HCT116 (cell line): ENCODE results near the gene RAP1GAP2. TPM values are rescaled to one million over a fixed set of nuclear protein-coding genes. Genes with fewer than 3 reads are reported as not detected.

Source experiments
- ATAC-seq: fragments of 200-7000 bp; cut with Tn5 transposase; 2 replicates; pipeline ENCODE4 v1.9.1; 2020; ENCODE audit warnings: mild to moderate bottlenecking, moderate library complexity
- BruUV-seq: library from RNA; stranded (reverse); fragments of 400-500 nt; replicated peaks from 2 replicates; lab custom pipeline; 2021; lab: Mats Ljungman, UMichigan
- CTCF ChIA-PET: fragments of 300-600 bp; sonication (Branson Sonifier 250); formaldehyde crosslinking; loops from one replicate; lab custom pipeline; 2021; ENCODE audit warnings: antibody characterized with exemption; lab: Charles Lee
- POLR2A ChIA-PET: fragments of 300-600, 350-600 bp; sonication (Branson Sonifier 250); formaldehyde crosslinking; loops from one replicate; lab custom pipeline; 2021; ENCODE audit warnings: antibody characterized with exemption; lab: Charles Lee
- RAD21 ChIA-PET, 2 experiments: fragments of 300-600 bp; sonication (Branson Sonifier 250); formaldehyde crosslinking; loops; one replicate each; lab custom pipeline; 2023; ENCODE audit warnings: low total read pairs in 2 of 2; ENCODE audit not compliant: uncharacterized antibody in 2 of 2, unreplicated experiment in 2 of 2, low non-redundant PET in 1 of 2; lab: Charles Lee
- DNase-seq: peaks from one replicate; pipeline ENCODE4 v3.0.0-alpha.2; 2010; ENCODE audit warnings: low read depth, low spot score
- H2AFZ ChIP-seq: fragments of 200-600 bp; shearing (Covaris generic), sonication (generic); 2 replicates; pipeline ENCODE4 v1.6.1; 2017; ENCODE audit warnings: low read depth, mixed run types, mixed read lengths, antibody characterized with exemption, low read length; ENCODE audit not compliant: poor library complexity, severe bottlenecking
- H3K27ac ChIP-seq: 2 replicates; pipeline ENCODE4 v1.5.1; 2012; ENCODE audit warnings: low read depth, low read length
- H3K27me3 ChIP-seq: fragments of 200-600 bp; sonication (generic); 2 replicates; pipeline ENCODE4 v1.6.1; 2016; ENCODE audit warnings: mixed run types, low read length, mixed read lengths; ENCODE audit not compliant: insufficient read depth
- H3K36me3 ChIP-seq, 2 experiments: fragments of 200-500 bp in 1 of 2; fragments of 200-600 bp in 1 of 2; sonication (Bioruptor generic) in 1 of 2; sonication (generic) in 1 of 2; 2 replicates each; pipeline versions ENCODE4 v1.5.1 to v1.6.1; 2014 to 2016; ENCODE audit warnings: low read length in 2 of 2, inconsistent platforms in 1 of 2, mixed read lengths in 1 of 2, mixed run types in 1 of 2; ENCODE audit not compliant: insufficient read depth in 2 of 2, control insufficient read depth in 1 of 2
- H3K4me1 ChIP-seq, 2 experiments: fragments of 200-600 bp in 1 of 2; sonication (generic) in 1 of 2; 2 replicates each; pipeline versions ENCODE4 v1.5.1 to v1.6.1; 2012 to 2017; ENCODE audit warnings: low read length in 2 of 2, inconsistent platforms in 1 of 2, mild to moderate bottlenecking in 1 of 2, mixed read lengths in 1 of 2, mixed run types in 1 of 2, moderate library complexity in 1 of 2; ENCODE audit not compliant: insufficient read depth in 2 of 2, control insufficient read depth in 1 of 2
- H3K4me2 ChIP-seq: fragments of 200-600 bp; sonication (generic); 2 replicates; pipeline ENCODE4 v1.6.1; 2017; ENCODE audit warnings: mixed run types, low read length, mixed read lengths
- H3K4me3 ChIP-seq, 2 experiments: fragments of 200-600 bp in 1 of 2; sonication (generic) in 1 of 2; replicated peaks in 1 of 2; 2 replicates each; pipeline ENCODE4 v1.5.1; 2011 to 2016; ENCODE audit warnings: low read length in 2 of 2, control low read depth in 1 of 2, low read depth in 1 of 2, mild to moderate bottlenecking in 1 of 2, mixed read lengths in 1 of 2, mixed run types in 1 of 2
- H3K79me2 ChIP-seq: fragments of 200-600 bp; sonication (generic); 2 replicates; pipeline ENCODE4 v1.6.1; 2017; ENCODE audit warnings: mild to moderate bottlenecking, mixed run types, low read length, moderate library complexity, mixed read lengths; ENCODE audit not compliant: insufficient read depth
- H3K9ac ChIP-seq: fragments of 200-600 bp; sonication (generic); 2 replicates; pipeline ENCODE4 v1.6.1; 2016; ENCODE audit warnings: low read length, mixed read lengths
- H3K9me2 ChIP-seq: fragments of 200-600 bp; sonication (generic), shearing (Covaris generic); 2 replicates; pipeline ENCODE4 v1.6.1; 2017; ENCODE audit warnings: mixed run types, mild to moderate bottlenecking, moderate library complexity; ENCODE audit not compliant: insufficient read depth
- H3K9me3 ChIP-seq, 2 experiments: fragments of 200-500 bp in 1 of 2; fragments of 200-600 bp in 1 of 2; sonication (Bioruptor generic) in 1 of 2; sonication (generic) in 1 of 2; 2 replicates each; pipeline ENCODE4 v1.6.1; 2014 to 2017; ENCODE audit warnings: low read length in 2 of 2, mixed read lengths in 2 of 2, inconsistent platforms in 1 of 2, low read depth in 1 of 2, mild to moderate bottlenecking in 1 of 2, mixed run types in 1 of 2, moderate library complexity in 1 of 2; ENCODE audit not compliant: control insufficient read depth in 1 of 2, insufficient read depth in 1 of 2
- H4K20me1 ChIP-seq: fragments of 200-600 bp; sonication (generic), shearing (Covaris generic); 2 replicates; pipeline ENCODE4 v1.6.1; 2017; ENCODE audit warnings: mixed run types, mild to moderate bottlenecking, moderate library complexity; ENCODE audit not compliant: insufficient read depth
- CBX3 ChIP-seq: IDR thresholded peaks from 2 replicates; pipeline ENCODE4 v1.6.1; 2012; ENCODE audit warnings: low read depth
- EGR1 ChIP-seq: IDR thresholded peaks from 2 replicates; pipeline ENCODE4 v1.6.1; 2012; ENCODE audit warnings: low read depth
- EZH2 ChIP-seq: fragments of 200-600 bp; sonication (generic); IDR thresholded peaks from 2 replicates; pipeline ENCODE4 v1.6.1; 2017; ENCODE audit warnings: antibody characterized with exemption, mixed run types
- EZH2phosphoT487 ChIP-seq: fragments of 200-600 bp; IDR thresholded peaks from 2 replicates; pipeline ENCODE4 v1.6.1; 2018; ENCODE audit warnings: antibody characterized with exemption, borderline replicate concordance
- FOSL1 ChIP-seq: IDR thresholded peaks from 2 replicates; pipeline ENCODE4 v1.6.1; 2012; ENCODE audit warnings: low read depth
- POLR2AphosphoS5 ChIP-seq: IDR thresholded peaks from 2 replicates; pipeline ENCODE4 v1.6.1; 2011; ENCODE audit warnings: mild to moderate bottlenecking, low read depth, low read length, moderate library complexity
- RAD21 ChIP-seq: IDR thresholded peaks from 2 replicates; pipeline ENCODE4 v1.6.1; 2012; ENCODE audit warnings: low read depth, mild to moderate bottlenecking
- SIN3A ChIP-seq: IDR thresholded peaks from 2 replicates; pipeline ENCODE4 v1.6.1; 2012; ENCODE audit warnings: low read depth
- SP1 ChIP-seq: IDR thresholded peaks from 2 replicates; pipeline ENCODE4 v1.6.1; 2012; ENCODE audit warnings: low read depth
- SRF ChIP-seq: IDR thresholded peaks from 2 replicates; pipeline ENCODE4 v1.6.1; 2012; ENCODE audit warnings: low read depth
- TCF7L2 ChIP-seq: IDR thresholded peaks from 2 replicates; pipeline ENCODE4 v1.7.0; 2011; ENCODE audit warnings: borderline replicate concordance, inconsistent platforms; ENCODE audit not compliant: insufficient read depth, insufficient read length; ENCODE audit errors: extremely low read depth
- YY1 ChIP-seq: IDR thresholded peaks from 2 replicates; pipeline ENCODE4 v1.6.1; 2011; ENCODE audit warnings: low read length, low read depth, moderate library complexity, mild to moderate bottlenecking; ENCODE audit not compliant: insufficient replicate concordance; ENCODE audit errors: extremely low read depth
- ZFX ChIP-seq: fragments of 450-650 bp; IDR thresholded peaks from 2 replicates; pipeline ENCODE4 v1.6.1; 2017
- ZNF274 ChIP-seq: fragments of 200-500 bp; sonication (Bioruptor generic); IDR thresholded peaks from 2 replicates; pipeline ENCODE4 v1.6.1; 2014; ENCODE audit warnings: mild to moderate bottlenecking, low read depth, low read length, inconsistent platforms
- intact Hi-C: fragments of 100-400 bp; cut with micrococcal nuclease; formaldehyde crosslinking; loops from 2 replicates; pipeline ENCODE4 v1.10.0; 2022
- total RNA-seq: library from RNA; stranded (reverse); gene quantifications from one replicate; pipeline ENCODE4 v1.2.1, GENCODE V29; 2021; ENCODE audit not compliant: unreplicated experiment
- TF ChIP-seq, protein P1 (sequence below), 3 experiments: fragments of 200-600 bp in 1 of 3; sonication (generic) in 1 of 3; IDR thresholded peaks in 2 of 3; conservative IDR thresholded peaks in 1 of 3; 2 replicates each; pipeline ENCODE4 v1.5.1; 2012 to 2017; ENCODE audit warnings: low read depth in 2 of 3, low read length in 2 of 3, antibody characterized with exemption in 1 of 3, borderline replicate concordance in 1 of 3, control low read depth in 1 of 3, mild to moderate bottlenecking in 1 of 3, mixed read lengths in 1 of 3, mixed run types in 1 of 3, moderate library complexity in 1 of 3; ENCODE audit not compliant: insufficient read depth in 1 of 3
- TF ChIP-seq, protein P2 (sequence below): IDR thresholded peaks from 2 replicates; pipeline ENCODE4 v1.6.1; 2012

The RAP1GAP2 gene
- total RNA-seq, 1 experiment from 2014 or later: 54.6 TPM

- Histone ChIP-seq H2AFZ (no peak overlapping the region), H3K9ac (no peak overlapping the region), H3K4me2 (no peak overlapping the region), H3K9me2 (no peaks in the 10 kb centered on the region), H3K79me2 (no peaks in the 10 kb centered on the region), H3K36me3 (no peaks in the 10 kb centered on the region), H3K27me3 (no peaks in the 10 kb centered on the region), H4K20me1 (no peaks in the 10 kb centered on the region), H3K9me3 (no peaks in the 10 kb centered on the region), H3K4me1 (peaks cover 0 to 11% of the 10 kb centered on the region in 2 experiments; a peak in 1 of 4 replicates), H3K4me3 (no peak overlapping the region), H3K27ac (no peak overlapping the region)
- intact Hi-C loops: no loop called here
- ChIA-PET RAD21 (no interaction called here), CTCF (no interaction called here), POLR2A (interaction anchor here (0.6 kb wide), 1 partner anchor 60 kb away, joined by 3 read pairs; no protein-coding TSS in a partner anchor)
- no TSS peak for BruUV-seq
- DNase-seq (no peak), ATAC-seq (no peak)
- TF ChIP-seq RAD21 (no peak), TCF7L2 (no peak), FOSL1 (no peak), SIN3A (no peak), ZFX (no peak), EZH2phosphoT487 (no peak), CBX3 (no peak)
These were observed 48.2 kb downstream of the RAP1GAP2 start for GRCh38 chr17:2844416-2844815.

- CTCF ChIA-PET: interaction anchor here (0.6 to 5.5 kb wide), 11 partner anchors 13 to 165 kb away, joined by 3 to 31 read pairs (median 5); no protein-coding TSS in a partner anchor
- intact Hi-C loops: loop anchor here (1.0 kb wide), 1 partner anchor 166 kb away; no protein-coding TSS in a partner anchor
- H3K36me3 ChIP-seq: no peaks in the 10 kb centered on the region
- ATAC-seq (no peak), DNase-seq (no peak)
- RAD21 ChIA-PET: interaction anchor here in 1 of 2 experiments (0.6 to 1.8 kb wide), 3 partner anchors 82 to 165 kb away, joined by 4 to 7 read pairs (median 7); no protein-coding TSS in a partner anchor
- no peaks in the 10 kb centered on the region for H3K9me3 ChIP-seq
- H4K20me1 ChIP-seq: no peaks in the 10 kb centered on the region
- no peak overlapping the region for H3K27ac ChIP-seq
- H3K9ac ChIP-seq: no peak overlapping the region
- POLR2A ChIA-PET: no interaction called here
- H3K4me3 ChIP-seq: no peak overlapping the region
- H3K9me2 ChIP-seq: no peaks in the 10 kb centered on the region
- no peaks in the 10 kb centered on the region for H3K27me3 ChIP-seq
- peaks cover 0 to 11% of the 10 kb centered on the region in 2 experiments; a peak in 1 of 4 replicates for H3K4me1 ChIP-seq
- no TSS peak for BruUV-seq
- no peak overlapping the region for H2AFZ ChIP-seq
- no peak overlapping the region for H3K4me2 ChIP-seq
- H3K79me2 ChIP-seq: no peaks in the 10 kb centered on the region
- TF ChIP-seq EZH2 (no peak), POLR2AphosphoS5 (no peak), ZFX (no peak), SP1 (no peak), SRF (no peak), EGR1 (no peak), YY1 (no peak), FOSL1 (no peak), SIN3A (no peak), ZNF274 (no peak)
- TF ChIP-seq, protein P1, sequence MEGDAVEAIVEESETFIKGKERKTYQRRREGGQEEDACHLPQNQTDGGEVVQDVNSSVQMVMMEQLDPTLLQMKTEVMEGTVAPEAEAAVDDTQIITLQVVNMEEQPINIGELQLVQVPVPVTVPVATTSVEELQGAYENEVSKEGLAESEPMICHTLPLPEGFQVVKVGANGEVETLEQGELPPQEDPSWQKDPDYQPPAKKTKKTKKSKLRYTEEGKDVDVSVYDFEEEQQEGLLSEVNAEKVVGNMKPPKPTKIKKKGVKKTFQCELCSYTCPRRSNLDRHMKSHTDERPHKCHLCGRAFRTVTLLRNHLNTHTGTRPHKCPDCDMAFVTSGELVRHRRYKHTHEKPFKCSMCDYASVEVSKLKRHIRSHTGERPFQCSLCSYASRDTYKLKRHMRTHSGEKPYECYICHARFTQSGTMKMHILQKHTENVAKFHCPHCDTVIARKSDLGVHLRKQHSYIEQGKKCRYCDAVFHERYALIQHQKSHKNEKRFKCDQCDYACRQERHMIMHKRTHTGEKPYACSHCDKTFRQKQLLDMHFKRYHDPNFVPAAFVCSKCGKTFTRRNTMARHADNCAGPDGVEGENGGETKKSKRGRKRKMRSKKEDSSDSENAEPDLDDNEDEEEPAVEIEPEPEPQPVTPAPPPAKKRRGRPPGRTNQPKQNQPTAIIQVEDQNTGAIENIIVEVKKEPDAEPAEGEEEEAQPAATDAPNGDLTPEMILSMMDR (IDR thresholded peaks at IDR 0.05 in 2 of 3, conservative IDR thresholded peaks at IDR 0.05 in 1 of 3; ENCODE audit: borderline replicate concordance in 1 of 3, insufficient read depth in 1 of 3, low read depth in 2 of 3, low read length in 2 of 3): no peak
- TF ChIP-seq, protein P2, sequence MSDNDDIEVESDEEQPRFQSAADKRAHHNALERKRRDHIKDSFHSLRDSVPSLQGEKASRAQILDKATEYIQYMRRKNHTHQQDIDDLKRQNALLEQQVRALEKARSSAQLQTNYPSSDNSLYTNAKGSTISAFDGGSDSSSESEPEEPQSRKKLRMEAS: no peak
These were observed 51.4 kb downstream of the RAP1GAP2 start for GRCh38 chr17:2847381-2848333.
